ENCODE measurements around the gene NPY1R.

DNA sequence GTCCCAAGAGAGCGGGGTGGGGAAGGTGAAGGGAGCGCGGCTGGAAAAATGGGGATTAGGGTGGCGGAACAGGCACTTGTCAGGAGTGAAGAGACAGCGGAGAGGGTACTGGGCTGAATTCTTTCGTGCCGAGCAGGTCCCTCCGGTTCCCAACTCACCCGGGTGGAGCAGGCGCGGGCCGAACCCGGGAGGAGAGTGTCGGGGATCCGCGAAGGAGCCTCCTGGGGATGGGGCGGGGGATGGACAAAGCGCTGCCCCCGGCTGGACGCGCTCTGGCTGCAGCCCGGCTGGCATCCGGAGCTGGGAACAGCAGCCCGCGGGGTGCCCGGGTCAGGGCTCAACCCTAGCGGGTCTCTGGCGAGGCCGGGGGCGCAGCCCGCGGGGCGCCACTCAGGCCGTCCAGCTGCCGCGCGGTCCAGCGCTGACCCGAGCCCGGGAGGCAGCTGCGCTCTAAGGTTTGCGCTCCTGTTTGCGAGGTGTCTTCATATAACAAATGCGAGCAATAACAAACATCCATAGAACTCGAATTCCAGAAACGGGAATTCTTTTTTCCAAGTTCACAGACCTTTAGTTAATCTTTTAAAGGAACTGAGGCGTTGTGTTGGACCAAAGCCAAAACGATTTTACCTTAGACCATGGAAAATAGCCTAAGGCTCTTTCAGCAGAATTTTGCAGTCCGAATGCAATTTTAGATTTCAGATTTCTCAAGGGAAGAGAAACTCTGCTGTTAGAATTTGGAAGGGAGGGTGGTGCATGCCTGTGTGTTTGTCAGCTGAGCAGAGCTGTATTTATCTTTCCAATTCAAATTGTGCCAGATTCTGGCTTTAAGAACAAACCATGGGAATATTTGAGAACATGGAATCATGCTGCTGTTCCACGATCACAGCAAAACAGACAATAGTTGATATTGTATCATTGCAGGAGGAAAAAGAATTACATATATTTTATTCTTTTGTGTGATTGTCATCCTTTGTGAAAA is 12.0 kb upstream of the NPY1R start:
- TF ChIP-seq, protein P1, sequence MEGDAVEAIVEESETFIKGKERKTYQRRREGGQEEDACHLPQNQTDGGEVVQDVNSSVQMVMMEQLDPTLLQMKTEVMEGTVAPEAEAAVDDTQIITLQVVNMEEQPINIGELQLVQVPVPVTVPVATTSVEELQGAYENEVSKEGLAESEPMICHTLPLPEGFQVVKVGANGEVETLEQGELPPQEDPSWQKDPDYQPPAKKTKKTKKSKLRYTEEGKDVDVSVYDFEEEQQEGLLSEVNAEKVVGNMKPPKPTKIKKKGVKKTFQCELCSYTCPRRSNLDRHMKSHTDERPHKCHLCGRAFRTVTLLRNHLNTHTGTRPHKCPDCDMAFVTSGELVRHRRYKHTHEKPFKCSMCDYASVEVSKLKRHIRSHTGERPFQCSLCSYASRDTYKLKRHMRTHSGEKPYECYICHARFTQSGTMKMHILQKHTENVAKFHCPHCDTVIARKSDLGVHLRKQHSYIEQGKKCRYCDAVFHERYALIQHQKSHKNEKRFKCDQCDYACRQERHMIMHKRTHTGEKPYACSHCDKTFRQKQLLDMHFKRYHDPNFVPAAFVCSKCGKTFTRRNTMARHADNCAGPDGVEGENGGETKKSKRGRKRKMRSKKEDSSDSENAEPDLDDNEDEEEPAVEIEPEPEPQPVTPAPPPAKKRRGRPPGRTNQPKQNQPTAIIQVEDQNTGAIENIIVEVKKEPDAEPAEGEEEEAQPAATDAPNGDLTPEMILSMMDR (IDR thresholded peaks at IDR 0.05; ENCODE audit: low read depth, low read length), result no peak
- TF ChIP-seq POLR2A (IDR thresholded peaks at IDR 0.05; ENCODE audit: extremely low read depth, insufficient read length), result no peak

All from NB4 (cell line).